Tongue (tissue), 2 donors: ENCODE measurements around the gene ODC1. TPM values are rescaled to one million over a fixed set of nuclear protein-coding genes. Genes with fewer than 3 reads are reported as not detected.
"Not testable (repeated sequence)": the region's sequence is repeated elsewhere in the genome, so short reads cannot be mapped to it uniquely, and the experiment has no call there.

Experiments
- DNase-seq: peaks from one replicate; pipeline ENCODE4 v3.0.0-alpha.2; 2015
- total RNA-seq: library from RNA; depleted of rRNA; stranded (reverse); fragments of >200 nt; gene quantifications from one replicate; pipeline ENCODE4 v1.2.3, GENCODE V29; 2014

Gene ODC1
- 124 TPM for total RNA-seq

GRCh38 chr2:10447895-10448575 lies at the start of gene ODC1:
TSS of gene ODC1 (minus strand) at chr2:10448327. CDS start at chr2:10445032, 3,295 bp downstream.
- peak; percentile 97 for DNase-seq

- DNase-seq: peak; percentile 97
Observed at GRCh38 chr2:10497797-10498251, 49.7 kb upstream of the ODC1 start.

GRCh38 chr2:10495988-10496313 lies 47.8 kb upstream of the ODC1 start:
- DNase-seq: no peak

- DNase-seq: no peak
Observed at GRCh38 chr2:10495311-10495987, 47.3 kb upstream of the ODC1 start.

GRCh38 chr2:10494351-10495066 lies 46.4 kb upstream of the ODC1 start:
- DNase-seq: no peak

GRCh38 chr2:10493634-10494281 lies 45.6 kb upstream of the ODC1 start:
- DNase-seq: no peak

- no peak for DNase-seq
Observed at GRCh38 chr2:10493075-10493633, 45.0 kb upstream of the ODC1 start.

GRCh38 chr2:10490806-10491291 lies 42.7 kb upstream of the ODC1 start:
- no peak for DNase-seq

GRCh38 chr2:10489842-10490555 lies 41.9 kb upstream of the ODC1 start:
- DNase-seq: no peak

- DNase-seq: not testable (repeated sequence)
Observed at GRCh38 chr2:10488142-10488541, 40.0 kb upstream of the ODC1 start.

GRCh38 chr2:10487741-10488104 lies 39.6 kb upstream of the ODC1 start:
- not testable (repeated sequence) for DNase-seq

GRCh38 chr2:10487081-10487740 lies 39.1 kb upstream of the ODC1 start:
- peak; percentile 28 for DNase-seq

- no peak for DNase-seq
Observed at GRCh38 chr2:10486601-10487079, 38.5 kb upstream of the ODC1 start.

GRCh38 chr2:10486091-10486490 lies 38.0 kb upstream of the ODC1 start:
- no peak for DNase-seq

- DNase-seq: no peak
Observed at GRCh38 chr2:10482913-10483312, 34.8 kb upstream of the ODC1 start.

GRCh38 chr2:10482460-10482859 lies 34.3 kb upstream of the ODC1 start:
- DNase-seq: no peak

- DNase-seq: no peak
Observed at GRCh38 chr2:10481666-10482157, 33.6 kb upstream of the ODC1 start.

- DNase-seq: no peak
Observed at GRCh38 chr2:10481055-10481665, 33.0 kb upstream of the ODC1 start.

- no peak for DNase-seq
Observed at GRCh38 chr2:10480359-10480949, 32.3 kb upstream of the ODC1 start.

GRCh38 chr2:10478916-10479315 lies 30.8 kb upstream of the ODC1 start:
- peak; percentile 38 for DNase-seq
